ENCODE measurements around the gene BLTP3B. TPM values are rescaled to one million over a fixed set of nuclear protein-coding genes. Genes with fewer than 3 reads are reported as not detected.
A peak's percentile ranks its signal among the peaks of the same experiment; 100 is the strongest.

Gene BLTP3B
- total and polyA plus RNA-seq, 2 experiments from 2014 or later: 14.9 to 31.0 TPM

GRCh38 chr12:100133200-100133599 lies 9.5 kb downstream of the BLTP3B start:
- TF ChIP-seq EZH2phosphoT487 (IDR thresholded peaks at IDR 0.05; ENCODE audit: insufficient read depth, low read depth): no peak
- no peak for TF ChIP-seq EZH2 (IDR thresholded peaks at IDR 0.05; ENCODE audit: insufficient read depth, poor library complexity, severe bottlenecking)
- Histone ChIP-seq H2AFZ (no peak overlapping the region), H4K20me1 (ENCODE audit: insufficient read depth) (no peaks in the 10 kb centered on the region), H3K27me3 (replicated peaks; ENCODE audit: insufficient read depth) (no peaks in the 10 kb centered on the region), H3K27ac (no peak overlapping the region), H3K9me2 (ENCODE audit: insufficient read depth) (no peaks in the 10 kb centered on the region), H3K4me1 (ENCODE audit: insufficient read depth) (peaks cover 27% of the 10 kb centered on the region), H3K36me3 (ENCODE audit: low read depth) (no peaks in the 10 kb centered on the region), H3K4me2 (ENCODE audit: unreplicated experiment) (no peak overlapping the region), H3F3A (ENCODE audit: insufficient read depth) (peaks cover 20% of the 10 kb centered on the region), H3K79me2 (ENCODE audit: insufficient read depth) (peaks cover 99% of the 10 kb centered on the region), H3K9me3 (ENCODE audit: low read depth) (no peaks in the 10 kb centered on the region), H3K9ac (no peak overlapping the region), H3K4me3 (no peak overlapping the region)
- in situ Hi-C loops (cut with MboI): no loop called here
- 97 to 99% methylated on average over 2 of the region's 2 CpGs for WGBS, 2 experiments (ENCODE audit: low coverage in 1 of 2, low lambda C conversion rate in 2 of 2, missing lambda C conversion rate in 2 of 2)
- no peak for DNase-seq

GRCh38 chr12:100128512-100128908 lies 14.2 kb downstream of the BLTP3B start:
- peak overlapping the region; percentile 77 for H3K27ac ChIP-seq
- H3K4me3 ChIP-seq: peak overlapping the region; percentile 46

DNA sequence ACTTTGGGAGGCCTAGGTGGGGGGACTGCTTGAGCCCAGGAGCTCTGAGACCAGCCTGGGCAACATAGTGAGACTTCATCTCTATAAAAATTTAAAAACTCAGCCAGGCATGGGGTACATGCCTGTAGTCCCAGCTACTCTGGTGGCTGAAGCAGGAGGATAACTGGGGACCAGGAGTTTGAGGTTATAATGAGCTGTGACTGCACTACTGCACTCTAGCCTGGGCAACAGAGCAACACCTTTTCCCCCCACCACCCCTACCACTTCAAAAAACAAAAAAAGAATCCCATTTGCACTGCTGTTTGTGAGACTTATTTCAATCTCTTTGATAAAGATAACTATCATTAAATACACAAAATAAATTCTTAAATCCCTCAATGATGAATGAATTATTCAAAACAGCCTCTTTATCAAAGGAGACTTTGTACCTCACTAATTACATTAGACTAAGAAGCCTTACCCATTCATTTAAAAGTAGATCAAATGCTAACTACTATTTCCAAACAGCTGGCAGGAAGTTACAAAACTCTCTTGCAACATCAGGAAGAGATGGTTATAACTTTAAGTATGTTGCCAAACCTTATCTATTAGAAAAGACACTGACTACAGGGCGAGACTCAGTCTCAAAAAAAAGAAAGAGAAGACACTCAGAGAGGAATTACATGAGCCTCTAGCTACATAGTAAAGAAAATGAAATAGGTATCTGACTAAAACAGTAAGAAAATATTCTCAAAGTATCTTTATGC lies 14.7 kb downstream of the BLTP3B start:
- Histone ChIP-seq H3K9me2 (ENCODE audit: insufficient read depth) (no peaks in the 10 kb centered on the region), H3K4me3 (peak overlapping the region; percentile 46), H3K79me2 (ENCODE audit: insufficient read depth) (peaks cover 97% of the 10 kb centered on the region), H3K9ac (peak overlapping the region; percentile 39), H3K27me3 (replicated peaks; ENCODE audit: insufficient read depth) (no peaks in the 10 kb centered on the region), H3K9me3 (ENCODE audit: low read depth) (no peaks in the 10 kb centered on the region), H2AFZ (no peak overlapping the region), H3K4me2 (ENCODE audit: unreplicated experiment) (peak overlapping the region; percentile 61), H3K4me1 (ENCODE audit: insufficient read depth) (peaks cover 37% of the 10 kb centered on the region), H4K20me1 (ENCODE audit: insufficient read depth) (peaks cover 5% of the 10 kb centered on the region; the same call in 1 of the 2 replicates), H3F3A (ENCODE audit: insufficient read depth) (peaks cover 33% of the 10 kb centered on the region), H3K36me3 (ENCODE audit: low read depth) (no peaks in the 10 kb centered on the region), H3K27ac (peak overlapping the region; percentile 77)
- in situ Hi-C loops (cut with MboI): no loop called here
- 5 to 7% methylated on average over 1 of the region's 1 CpG for whole genome bisulfite sequencing, 2 experiments (ENCODE audit: low coverage in 1 of 2, low lambda C conversion rate in 2 of 2, missing lambda C conversion rate in 2 of 2)
- DNase-seq: peak; percentile 78
- TF ChIP-seq EZH2 (IDR thresholded peaks at IDR 0.05; ENCODE audit: insufficient read depth, poor library complexity, severe bottlenecking) (no peak), EZH2phosphoT487 (IDR thresholded peaks at IDR 0.05; ENCODE audit: insufficient read depth, low read depth) (no peak)

More at GRCh38 chr12:100128512-100128908, 14.2 kb downstream of the BLTP3B start:
- Histone ChIP-seq H3K9me2 (ENCODE audit: insufficient read depth) (no peaks in the 10 kb centered on the region), H3K4me1 (ENCODE audit: insufficient read depth) (peaks cover 37% of the 10 kb centered on the region), H3K4me2 (ENCODE audit: unreplicated experiment) (peak overlapping the region; percentile 61), H2AFZ (no peak overlapping the region), H3K9ac (peak overlapping the region; percentile 39), H3K9me3 (ENCODE audit: low read depth) (no peaks in the 10 kb centered on the region), H3K36me3 (ENCODE audit: low read depth) (no peaks in the 10 kb centered on the region), H4K20me1 (ENCODE audit: insufficient read depth) (peaks cover 5% of the 10 kb centered on the region; the same call in 1 of the 2 replicates), H3F3A (ENCODE audit: insufficient read depth) (peaks cover 33% of the 10 kb centered on the region), H3K79me2 (ENCODE audit: insufficient read depth) (peaks cover 97% of the 10 kb centered on the region), H3K27me3 (replicated peaks; ENCODE audit: insufficient read depth) (no peaks in the 10 kb centered on the region)
- peak; percentile 82 for DNase-seq
- 0% methylated on average over 1 of the region's 1 CpG for WGBS, 2 experiments (ENCODE audit: low coverage in 1 of 2, low lambda C conversion rate in 2 of 2, missing lambda C conversion rate in 2 of 2)
- no peak for TF ChIP-seq EZH2phosphoT487 (IDR thresholded peaks at IDR 0.05; ENCODE audit: insufficient read depth, low read depth)
- TF ChIP-seq EZH2 (IDR thresholded peaks at IDR 0.05; ENCODE audit: insufficient read depth, poor library complexity, severe bottlenecking): no peak
- in situ Hi-C loops (cut with MboI): no loop called here

GRCh38 chr12:100123316-100124095 lies 19.2 kb downstream of the BLTP3B start:
- Histone ChIP-seq H3K4me1 (ENCODE audit: insufficient read depth) (peaks cover 23% of the 10 kb centered on the region), H3K79me2 (ENCODE audit: insufficient read depth) (peaks cover 97% of the 10 kb centered on the region), H3K4me2 (ENCODE audit: unreplicated experiment) (no peak overlapping the region)

More at GRCh38 chr12:100123316-100124095, 19.2 kb downstream of the BLTP3B start:
- Histone ChIP-seq H3K9me2 (ENCODE audit: insufficient read depth) (no peaks in the 10 kb centered on the region), H4K20me1 (ENCODE audit: insufficient read depth) (peaks cover 5% of the 10 kb centered on the region; the same call in 1 of the 2 replicates), H3K27ac (no peak overlapping the region), H3K9ac (no peak overlapping the region), H2AFZ (no peak overlapping the region), H3K36me3 (ENCODE audit: low read depth) (no peaks in the 10 kb centered on the region), H3K4me3 (no peak overlapping the region), H3K9me3 (ENCODE audit: low read depth) (no peaks in the 10 kb centered on the region), H3K27me3 (replicated peaks; ENCODE audit: insufficient read depth) (no peaks in the 10 kb centered on the region), H3F3A (ENCODE audit: insufficient read depth) (peaks cover 16% of the 10 kb centered on the region)
- WGBS, 2 experiments (ENCODE audit: low coverage in 1 of 2, low lambda C conversion rate in 2 of 2, missing lambda C conversion rate in 2 of 2): 60 to 63% methylated on average over 8 of the region's 8 CpGs
- TF ChIP-seq EZH2phosphoT487 (IDR thresholded peaks at IDR 0.05; ENCODE audit: insufficient read depth, low read depth) (no peak), EZH2 (IDR thresholded peaks at IDR 0.05; ENCODE audit: insufficient read depth, poor library complexity, severe bottlenecking) (no peak)
- DNase-seq: no peak
- in situ Hi-C loops (cut with MboI): no loop called here

Data from GM23248 (cell line).